ENCODE results near the gene TNPO2. TPM values are rescaled to one million over a fixed set of nuclear protein-coding genes. Genes with fewer than 3 reads are reported as not detected.

Gene TNPO2
- total RNA-seq, 2 donors from 2014 or later, result 106 to 113 TPM

DNA sequence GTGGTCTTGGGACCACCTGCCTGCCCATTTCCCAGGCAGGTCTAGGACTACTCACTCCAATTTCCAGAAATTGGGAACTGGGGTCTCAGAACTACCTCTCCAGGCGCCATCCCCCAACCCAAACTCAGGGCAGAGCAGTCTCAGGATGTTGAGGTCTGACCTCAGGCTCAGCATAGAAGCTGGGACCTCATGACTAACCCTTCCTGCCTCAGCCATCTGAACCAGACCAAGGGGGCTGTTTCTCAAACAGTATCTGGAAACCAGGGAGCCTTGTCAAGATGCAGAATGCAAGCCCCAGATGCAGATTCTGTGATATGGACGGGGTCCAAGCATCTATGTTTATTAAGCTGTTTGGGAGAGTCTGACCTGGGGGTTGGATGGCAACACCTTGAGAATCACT lies 28.6 kb downstream of the TNPO2 start:
- 82 to 100% methylated on average over 1 to 2 of the region's 2 CpGs for WGBS, 2 experiments (ENCODE audit: insufficient coverage in 1 of 2, insufficient read length in 1 of 2)
- DNase-seq, result no peak
- no peaks in the 10 kb centered on the region for H3K27me3 Mint-ChIP-seq (ENCODE audit: insufficient read depth)
- H3K36me3 Mint-ChIP-seq (ENCODE audit: low read depth), result peaks cover 19% of the 10 kb centered on the region
- no peaks in the 10 kb centered on the region for H3K9me3 Mint-ChIP-seq
- Histone ChIP-seq H3K9me3 (ENCODE audit: control insufficient read depth, low read length) (no peaks in the 10 kb centered on the region), H3K4me3 (ENCODE audit: low read length) (peak overlapping the region; percentile 91), H3K27me3 (ENCODE audit: control insufficient read depth, insufficient read depth, low read length, poor library complexity, severe bottlenecking) (no peaks in the 10 kb centered on the region), H3K4me1 (ENCODE audit: control insufficient read depth, insufficient read depth, low read length) (no peaks in the 10 kb centered on the region), H3K9ac (ENCODE audit: extremely low read depth, low read length, poor library complexity, severe bottlenecking) (no peak overlapping the region), H3K27ac (ENCODE audit: low read depth, low read length) (no peak overlapping the region), H3K36me3 (ENCODE audit: control insufficient read depth, insufficient read depth, low read length) (peaks cover 21% of the 10 kb centered on the region)
- H3K4me1 Mint-ChIP-seq, result peaks cover 2% of the 10 kb centered on the region
- no peak for TF ChIP-seq CTCF (conservative IDR thresholded peaks at IDR 0.05)
- H3K27ac Mint-ChIP-seq, result no peak overlapping the region
- H3K4me3 Mint-ChIP-seq, result peak overlapping the region; percentile 77

- H3K9ac ChIP-seq (ENCODE audit: extremely low read depth, low read length, poor library complexity, severe bottlenecking), result no peak overlapping the region
- WGBS, 2 experiments (ENCODE audit: insufficient coverage in 1 of 2, insufficient read length in 1 of 2), result 93 to 96% methylated on average over 9 to 16 of the region's 16 CpGs
- H3K9me3 ChIP-seq (ENCODE audit: control insufficient read depth, low read length), result no peaks in the 10 kb centered on the region
- H3K4me1 Mint-ChIP-seq, result peaks cover 2% of the 10 kb centered on the region
- TF ChIP-seq CTCF (conservative IDR thresholded peaks at IDR 0.05), result no peak
- no peak overlapping the region for H3K4me3 Mint-ChIP-seq
- H3K27ac ChIP-seq (ENCODE audit: low read depth, low read length), result no peak overlapping the region
- H3K27me3 ChIP-seq (ENCODE audit: control insufficient read depth, insufficient read depth, low read length, poor library complexity, severe bottlenecking), result no peaks in the 10 kb centered on the region
- no peaks in the 10 kb centered on the region for H3K4me1 ChIP-seq (ENCODE audit: control insufficient read depth, insufficient read depth, low read length)
- H3K27me3 Mint-ChIP-seq (ENCODE audit: insufficient read depth), result no peaks in the 10 kb centered on the region
- H3K36me3 Mint-ChIP-seq (ENCODE audit: low read depth), result peaks cover 19% of the 10 kb centered on the region
- peak; percentile 30 for DNase-seq
- no peak overlapping the region for H3K4me3 ChIP-seq (ENCODE audit: low read length)
- no peaks in the 10 kb centered on the region for H3K9me3 Mint-ChIP-seq
- no peak overlapping the region for H3K27ac Mint-ChIP-seq
- peaks cover 17% of the 10 kb centered on the region for H3K36me3 ChIP-seq (ENCODE audit: control insufficient read depth, insufficient read depth, low read length)
These were observed 29.1 kb downstream of the TNPO2 start for GRCh38 chr19:12694641-12695040.

DNA sequence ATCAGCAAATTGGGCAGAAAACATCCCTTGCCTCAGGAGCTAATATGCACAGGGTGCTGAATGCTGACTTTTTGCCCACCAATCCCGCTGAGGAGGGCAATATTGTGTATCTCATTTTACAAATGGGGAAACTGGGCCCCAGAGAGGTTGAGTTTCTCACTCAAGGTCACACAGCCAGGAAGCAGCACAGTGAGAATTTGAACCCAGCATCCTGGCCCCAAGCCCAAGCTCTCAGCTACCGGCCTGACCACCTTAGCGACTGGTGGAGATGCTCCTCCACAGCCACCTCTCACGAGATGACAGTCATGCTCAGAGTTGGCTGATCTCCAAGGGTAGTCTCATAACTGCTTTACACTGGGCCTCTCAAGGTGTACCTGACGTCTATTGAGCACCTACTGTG lies 30.8 kb downstream of the TNPO2 start:
- Histone ChIP-seq H3K36me3 (ENCODE audit: control insufficient read depth, insufficient read depth, low read length) (peaks cover 6% of the 10 kb centered on the region), H3K27ac (ENCODE audit: low read depth, low read length) (no peak overlapping the region), H3K9ac (ENCODE audit: extremely low read depth, low read length, poor library complexity, severe bottlenecking) (no peak overlapping the region), H3K4me1 (ENCODE audit: control insufficient read depth, insufficient read depth, low read length) (no peaks in the 10 kb centered on the region), H3K4me3 (ENCODE audit: low read length) (no peak overlapping the region), H3K9me3 (ENCODE audit: control insufficient read depth, low read length) (no peaks in the 10 kb centered on the region), H3K27me3 (ENCODE audit: control insufficient read depth, insufficient read depth, low read length, poor library complexity, severe bottlenecking) (no peaks in the 10 kb centered on the region)
- no peaks in the 10 kb centered on the region for H3K27me3 Mint-ChIP-seq (ENCODE audit: insufficient read depth)
- no peak for TF ChIP-seq CTCF (conservative IDR thresholded peaks at IDR 0.05)
- H3K27ac Mint-ChIP-seq, result no peak overlapping the region
- peaks cover 2% of the 10 kb centered on the region for H3K4me1 Mint-ChIP-seq
- H3K4me3 Mint-ChIP-seq, result no peak overlapping the region
- no peak for DNase-seq
- no peaks in the 10 kb centered on the region for H3K9me3 Mint-ChIP-seq
- 92 to 95% methylated on average over 5 of the region's 5 CpGs for WGBS, 2 experiments (ENCODE audit: insufficient coverage in 1 of 2, insufficient read length in 1 of 2)
- H3K36me3 Mint-ChIP-seq (ENCODE audit: low read depth), result peaks cover 11% of the 10 kb centered on the region

Measured in endodermal cell (in vitro differentiated cells).